ENCODE measurements around the gene OTOF.
"Not testable (repeated sequence)": the region's sequence is repeated elsewhere in the genome, so short reads cannot be mapped to it uniquely, and the experiment has no call there.

The OTOF gene

GRCh38 chr2:26471766-26472706 is 5.9 kb downstream of the OTOF start:
- DNase-seq (ENCODE audit: low read depth) = no peak
- TF ChIP-seq CTCF (IDR thresholded peaks at IDR 0.05; ENCODE audit: insufficient read depth, low read depth, low read length, missing control alignments) = no peak
- H3K4me3 ChIP-seq (ENCODE audit: low read length) = no peak overlapping the region

- H3K4me3 ChIP-seq (ENCODE audit: low read length) = no peak overlapping the region
- DNase-seq (ENCODE audit: low read depth) = no peak
- TF ChIP-seq CTCF (IDR thresholded peaks at IDR 0.05; ENCODE audit: insufficient read depth, low read depth, low read length, missing control alignments) = no peak
Observed at GRCh38 chr2:26471289-26471688, 6.6 kb downstream of the OTOF start.

GRCh38 chr2:26470601-26471260 is 7.2 kb downstream of the OTOF start:
- TF ChIP-seq CTCF (IDR thresholded peaks at IDR 0.05; ENCODE audit: insufficient read depth, low read depth, low read length, missing control alignments) = no peak
- no peak overlapping the region for H3K4me3 ChIP-seq (ENCODE audit: low read length)
- no peak for DNase-seq (ENCODE audit: low read depth)

GRCh38 chr2:26469955-26470354 is 8.0 kb downstream of the OTOF start:
- H3K4me3 ChIP-seq (ENCODE audit: low read length) = no peak overlapping the region
- no peak for TF ChIP-seq CTCF (IDR thresholded peaks at IDR 0.05; ENCODE audit: insufficient read depth, low read depth, low read length, missing control alignments)
- no peak for DNase-seq (ENCODE audit: low read depth)

GRCh38 chr2:26469092-26469710 is 8.7 kb downstream of the OTOF start:
- TF ChIP-seq CTCF (IDR thresholded peaks at IDR 0.05; ENCODE audit: insufficient read depth, low read depth, low read length, missing control alignments) = peak; percentile 64
- no peak overlapping the region for H3K4me3 ChIP-seq (ENCODE audit: low read length)
- peak; percentile 61 for DNase-seq (ENCODE audit: low read depth)

- H3K4me3 ChIP-seq (ENCODE audit: low read length); DNase-seq (ENCODE audit: low read depth): not testable (repeated sequence)
Observed at GRCh38 chr2:26468544-26468943, 9.4 kb downstream of the OTOF start.

- no peak for TF ChIP-seq CTCF (IDR thresholded peaks at IDR 0.05; ENCODE audit: insufficient read depth, low read depth, low read length, missing control alignments)
- DNase-seq (ENCODE audit: low read depth) = no peak
- H3K4me3 ChIP-seq (ENCODE audit: low read length) = no peak overlapping the region
Observed at GRCh38 chr2:26466662-26467310, 11.1 kb downstream of the OTOF start.

Measured in epithelial cell of esophagus (primary cell).